ENCODE data around the gene CSTF2T. TPM values are rescaled to one million over a fixed set of nuclear protein-coding genes. Genes with fewer than 3 reads are reported as not detected.

Gene CSTF2T
- total and polyA plus RNA-seq, 7 donors: 5.4 to 21.2 (median 16.6) TPM

GRCh38 chr10:51724038-51724437, 24.6 kb upstream of the CSTF2T start:
- Histone ChIP-seq H3K36me3 (no peaks in the 10 kb centered on the region), H3K27me3 (no peaks in the 10 kb centered on the region), H3K4me3 (no peak overlapping the region), H3K4me1 (peaks cover 0 to 11% (median 3%) of the 10 kb centered on the region in 4 donors), H3K9me3 (no peaks in the 10 kb centered on the region), H3K27ac (no peak overlapping the region)
- 16 to 72% methylated on average over 1 of the region's 1 CpG for WGBS, 2 donors
- TF ChIP-seq CTCF (IDR thresholded peaks at IDR 0.05): no peak
- TF ChIP-seq POLR2A (IDR thresholded peaks at IDR 0.05): no peak
- no peak for TF ChIP-seq EP300 (IDR thresholded peaks at IDR 0.05)
- TF ChIP-seq POLR2AphosphoS5 (IDR thresholded peaks at IDR 0.05): no peak
- DNase-seq: no peak
- intact Hi-C loops (cut with DNase I): no loop called here

- Histone ChIP-seq H3K27ac (no peak overlapping the region), H3K4me1 (peaks cover 0 to 17% (median 13%) of the 10 kb centered on the region in 4 donors), H3K4me3 (no peak overlapping the region), H3K9me3 (no peaks in the 10 kb centered on the region), H3K36me3 (no peaks in the 10 kb centered on the region), H3K27me3 (no peaks in the 10 kb centered on the region)
- DNase-seq: no peak
- intact Hi-C loops (cut with DNase I): loop anchor here (5.0 kb wide), 1 partner anchor 83 kb away; no protein-coding TSS in a partner anchor
- TF ChIP-seq POLR2A (IDR thresholded peaks at IDR 0.05) (no peak), CTCF (IDR thresholded peaks at IDR 0.05) (no peak), EP300 (IDR thresholded peaks at IDR 0.05) (no peak), POLR2AphosphoS5 (IDR thresholded peaks at IDR 0.05) (no peak)
Observed at GRCh38 chr10:51718804-51719291, 19.5 kb upstream of the CSTF2T start.

- intact Hi-C loops (cut with DNase I): loop anchor here (5.0 kb wide), 1 partner anchor 85 kb away; no protein-coding TSS in a partner anchor
- DNase-seq: no peak
- no peak overlapping the region for H3K27ac ChIP-seq
- H3K4me3 ChIP-seq: no peak overlapping the region
- no peaks in the 10 kb centered on the region for H3K36me3 ChIP-seq
- TF ChIP-seq POLR2A (IDR thresholded peaks at IDR 0.05) (no peak), POLR2AphosphoS5 (IDR thresholded peaks at IDR 0.05) (no peak)
- H3K27me3 ChIP-seq: no peaks in the 10 kb centered on the region
- H3K9me3 ChIP-seq: no peaks in the 10 kb centered on the region
- WGBS, 2 donors: 84 to 91% methylated on average over 4 of the region's 4 CpGs
- H3K4me1 ChIP-seq: peaks cover 0 to 20% (median 13%) of the 10 kb centered on the region in 4 donors
Observed at GRCh38 chr10:51716981-51717380, 17.6 kb upstream of the CSTF2T start.

GRCh38 chr10:51711519-51711891, 12.1 kb upstream of the CSTF2T start:
- no peaks in the 10 kb centered on the region for H3K27me3 ChIP-seq
- H3K36me3 ChIP-seq: no peaks in the 10 kb centered on the region
- TF ChIP-seq EP300 (IDR thresholded peaks at IDR 0.05) (no peak), CTCF (IDR thresholded peaks at IDR 0.05) (no peak), POLR2A (IDR thresholded peaks at IDR 0.05) (no peak), POLR2AphosphoS5 (IDR thresholded peaks at IDR 0.05) (no peak)
- intact Hi-C loops (cut with DNase I): no loop called here
- H3K4me1 ChIP-seq: peaks cover 0 to 50% (median 40%) of the 10 kb centered on the region in 4 donors
- H3K27ac ChIP-seq: no peak overlapping the region
- H3K9me3 ChIP-seq: no peaks in the 10 kb centered on the region
- no peak overlapping the region for H3K4me3 ChIP-seq
- DNase-seq: no peak
- 67 to 69% methylated on average over 1 of the region's 1 CpG for WGBS, 2 donors

GRCh38 chr10:51709324-51709972, 10.1 kb upstream of the CSTF2T start:
- Histone ChIP-seq H3K4me3 (no peak overlapping the region), H3K27ac (peak overlapping the region in 3 of 4 donors; percentile 79 to 82 (median 82)), H3K4me1 (peaks cover 0 to 65% (median 53%) of the 10 kb centered on the region in 4 donors), H3K36me3 (no peaks in the 10 kb centered on the region), H3K9me3 (no peaks in the 10 kb centered on the region), H3K27me3 (no peaks in the 10 kb centered on the region)
- DNase-seq: no peak
- TF ChIP-seq POLR2A (IDR thresholded peaks at IDR 0.05): no peak
- TF ChIP-seq EP300 (IDR thresholded peaks at IDR 0.05): no peak
- no peak for TF ChIP-seq POLR2AphosphoS5 (IDR thresholded peaks at IDR 0.05)
- TF ChIP-seq CTCF (IDR thresholded peaks at IDR 0.05): no peak
- intact Hi-C loops (cut with DNase I): loop anchor here (5.0 to 10.0 kb wide), 3 partner anchors 248 to 637 kb away; partner anchors contain the start of gene PRKG1
- 81 to 86% methylated on average over 2 of the region's 2 CpGs for WGBS, 2 donors

Data from sigmoid colon (tissue), 7 donors.